WTC11 (cell line): ENCODE data around the gene NFATC1.

Experiments used
- ESRRA ChIP-seq: sonication (generic); formaldehyde crosslinking; IDR thresholded peaks from 2 replicates; pipeline ENCODE4 v1.8.1; 2022; ENCODE audit warnings: mild to moderate bottlenecking, missing genetic modification reagents, borderline replicate concordance
- GABPB1 ChIP-seq: sonication (generic); formaldehyde crosslinking; IDR thresholded peaks from 2 replicates; pipeline ENCODE4 v1.8.1; 2023; ENCODE audit warnings: mild to moderate bottlenecking, missing genetic modification reagents
- KAT7 ChIP-seq: sonication (generic); formaldehyde crosslinking; IDR thresholded peaks from 2 replicates; pipeline ENCODE4 v1.8.1; 2023; ENCODE audit warnings: missing genetic modification reagents, mild to moderate bottlenecking, borderline replicate concordance
- MXD4 ChIP-seq: fragments of 250-450 bp; sonication (Bioruptor Pico); IDR thresholded peaks from 2 replicates; pipeline ENCODE4 v1.8.0; 2021; ENCODE audit warnings: mild to moderate bottlenecking, moderate library complexity, borderline replicate concordance
- NR2C2 ChIP-seq: sonication (generic); formaldehyde crosslinking; IDR thresholded peaks from 2 replicates; pipeline ENCODE4 v1.8.0; 2022; ENCODE audit warnings: mild to moderate bottlenecking, missing genetic modification reagents
- RELA ChIP-seq: sonication (generic); formaldehyde crosslinking; IDR thresholded peaks from 2 replicates; pipeline ENCODE4 v1.8.1; 2022; ENCODE audit warnings: missing genetic modification reagents, mild to moderate bottlenecking, borderline replicate concordance
- SP1 ChIP-seq: sonication (generic); formaldehyde crosslinking; conservative IDR thresholded peaks from 2 replicates; pipeline ENCODE4 v1.8.1; 2022; ENCODE audit warnings: missing genetic modification reagents
- TP53 ChIP-seq: sonication (generic); formaldehyde crosslinking; IDR thresholded peaks from 2 replicates; pipeline ENCODE4 v1.8.1; 2023; ENCODE audit warnings: mild to moderate bottlenecking, missing genetic modification reagents
- TF ChIP-seq, protein P1 (sequence below): fragments of 200-600 bp; IDR thresholded peaks from 2 replicates; pipeline ENCODE4 v1.8.0; 2022; ENCODE audit warnings: antibody characterized with exemption
- TF ChIP-seq, protein P2 (sequence below): sonication (generic); formaldehyde crosslinking; IDR thresholded peaks from 2 replicates; pipeline ENCODE4 v1.8.1; 2023; ENCODE audit warnings: mild to moderate bottlenecking, missing genetic modification reagents, moderate library complexity
- TF ChIP-seq, protein P3 (sequence below): sonication (generic); formaldehyde crosslinking; IDR thresholded peaks from 2 replicates; pipeline ENCODE4 v1.8.0; 2022; ENCODE audit warnings: mild to moderate bottlenecking, missing genetic modification reagents
- TF ChIP-seq, protein P4 (sequence below): sonication (generic); formaldehyde crosslinking; IDR thresholded peaks from 2 replicates; pipeline ENCODE4 v1.8.0; 2022; ENCODE audit warnings: mild to moderate bottlenecking, missing genetic modification reagents
- TF ChIP-seq, protein P5 (sequence below): sonication (generic); formaldehyde crosslinking; IDR thresholded peaks from 2 replicates; pipeline ENCODE4 v1.8.1; 2023; ENCODE audit warnings: mild to moderate bottlenecking, missing genetic modification reagents
- TF ChIP-seq, protein P6 (sequence below): sonication (generic); formaldehyde crosslinking; IDR thresholded peaks from 2 replicates; pipeline ENCODE4 v1.8.1; 2023; ENCODE audit warnings: mild to moderate bottlenecking, moderate library complexity, missing genetic modification reagents

DNA sequence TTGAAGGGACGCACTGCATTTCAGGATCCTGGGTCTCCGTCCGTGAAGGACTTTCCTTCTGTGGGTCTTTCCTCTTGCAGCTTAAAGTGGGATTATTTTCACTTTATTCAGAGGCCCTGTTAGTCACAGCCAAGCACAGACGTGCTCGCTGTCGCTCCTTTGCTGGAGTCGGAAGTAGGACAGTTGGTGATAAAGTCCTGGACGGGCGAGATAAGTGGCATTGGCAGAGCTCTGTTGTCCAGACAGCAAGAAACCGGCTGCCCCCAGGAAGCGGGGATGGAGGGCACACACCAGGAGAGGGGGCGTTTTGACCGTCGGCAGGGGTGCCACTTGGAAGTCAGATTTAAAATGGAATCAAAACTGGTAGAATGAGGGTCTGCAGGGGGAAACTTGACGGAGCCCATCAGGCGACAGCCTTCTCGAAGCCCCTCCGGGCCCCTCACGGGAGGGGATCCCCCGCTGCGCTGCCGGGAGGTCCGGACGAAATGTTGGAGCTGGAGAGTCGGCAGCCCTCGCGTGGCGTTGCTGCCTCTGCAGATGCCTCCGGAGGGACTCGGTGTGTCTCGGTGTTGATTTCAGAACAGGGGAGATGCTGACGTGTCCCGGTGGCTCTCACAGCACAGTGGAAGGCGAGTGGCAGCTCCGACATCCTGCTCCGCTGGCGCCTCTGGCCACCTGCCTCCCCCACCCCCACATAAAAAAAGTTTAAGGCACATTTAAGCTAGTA, 124.2 kb downstream of the NFATC1 start:
- TF ChIP-seq, protein P1, sequence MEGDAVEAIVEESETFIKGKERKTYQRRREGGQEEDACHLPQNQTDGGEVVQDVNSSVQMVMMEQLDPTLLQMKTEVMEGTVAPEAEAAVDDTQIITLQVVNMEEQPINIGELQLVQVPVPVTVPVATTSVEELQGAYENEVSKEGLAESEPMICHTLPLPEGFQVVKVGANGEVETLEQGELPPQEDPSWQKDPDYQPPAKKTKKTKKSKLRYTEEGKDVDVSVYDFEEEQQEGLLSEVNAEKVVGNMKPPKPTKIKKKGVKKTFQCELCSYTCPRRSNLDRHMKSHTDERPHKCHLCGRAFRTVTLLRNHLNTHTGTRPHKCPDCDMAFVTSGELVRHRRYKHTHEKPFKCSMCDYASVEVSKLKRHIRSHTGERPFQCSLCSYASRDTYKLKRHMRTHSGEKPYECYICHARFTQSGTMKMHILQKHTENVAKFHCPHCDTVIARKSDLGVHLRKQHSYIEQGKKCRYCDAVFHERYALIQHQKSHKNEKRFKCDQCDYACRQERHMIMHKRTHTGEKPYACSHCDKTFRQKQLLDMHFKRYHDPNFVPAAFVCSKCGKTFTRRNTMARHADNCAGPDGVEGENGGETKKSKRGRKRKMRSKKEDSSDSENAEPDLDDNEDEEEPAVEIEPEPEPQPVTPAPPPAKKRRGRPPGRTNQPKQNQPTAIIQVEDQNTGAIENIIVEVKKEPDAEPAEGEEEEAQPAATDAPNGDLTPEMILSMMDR = no peak
- TF ChIP-seq MXD4 (CRISPR knock-in tag) = no peak
- TF ChIP-seq, protein P2, sequence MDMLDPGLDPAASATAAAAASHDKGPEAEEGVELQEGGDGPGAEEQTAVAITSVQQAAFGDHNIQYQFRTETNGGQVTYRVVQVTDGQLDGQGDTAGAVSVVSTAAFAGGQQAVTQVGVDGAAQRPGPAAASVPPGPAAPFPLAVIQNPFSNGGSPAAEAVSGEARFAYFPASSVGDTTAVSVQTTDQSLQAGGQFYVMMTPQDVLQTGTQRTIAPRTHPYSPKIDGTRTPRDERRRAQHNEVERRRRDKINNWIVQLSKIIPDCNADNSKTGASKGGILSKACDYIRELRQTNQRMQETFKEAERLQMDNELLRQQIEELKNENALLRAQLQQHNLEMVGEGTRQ (CRISPR knock-in tag) = no peak
- TF ChIP-seq GABPB1 (CRISPR knock-in tag) = no peak
- no peak for TF ChIP-seq TP53
- no peak for TF ChIP-seq RELA (CRISPR knock-in tag)
- no peak for TF ChIP-seq NR2C2 (CRISPR knock-in tag)
- TF ChIP-seq SP1 (CRISPR knock-in tag) = no peak
- no peak for TF ChIP-seq KAT7 (CRISPR knock-in tag)
- TF ChIP-seq, protein P3, sequence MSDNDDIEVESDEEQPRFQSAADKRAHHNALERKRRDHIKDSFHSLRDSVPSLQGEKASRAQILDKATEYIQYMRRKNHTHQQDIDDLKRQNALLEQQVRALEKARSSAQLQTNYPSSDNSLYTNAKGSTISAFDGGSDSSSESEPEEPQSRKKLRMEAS (CRISPR knock-in tag) = no peak
- TF ChIP-seq ESRRA (CRISPR knock-in tag) = no peak
- TF ChIP-seq, protein P4, sequence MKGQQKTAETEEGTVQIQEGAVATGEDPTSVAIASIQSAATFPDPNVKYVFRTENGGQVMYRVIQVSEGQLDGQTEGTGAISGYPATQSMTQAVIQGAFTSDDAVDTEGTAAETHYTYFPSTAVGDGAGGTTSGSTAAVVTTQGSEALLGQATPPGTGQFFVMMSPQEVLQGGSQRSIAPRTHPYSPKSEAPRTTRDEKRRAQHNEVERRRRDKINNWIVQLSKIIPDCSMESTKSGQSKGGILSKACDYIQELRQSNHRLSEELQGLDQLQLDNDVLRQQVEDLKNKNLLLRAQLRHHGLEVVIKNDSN (CRISPR knock-in tag) = no peak
- TF ChIP-seq, protein P5, sequence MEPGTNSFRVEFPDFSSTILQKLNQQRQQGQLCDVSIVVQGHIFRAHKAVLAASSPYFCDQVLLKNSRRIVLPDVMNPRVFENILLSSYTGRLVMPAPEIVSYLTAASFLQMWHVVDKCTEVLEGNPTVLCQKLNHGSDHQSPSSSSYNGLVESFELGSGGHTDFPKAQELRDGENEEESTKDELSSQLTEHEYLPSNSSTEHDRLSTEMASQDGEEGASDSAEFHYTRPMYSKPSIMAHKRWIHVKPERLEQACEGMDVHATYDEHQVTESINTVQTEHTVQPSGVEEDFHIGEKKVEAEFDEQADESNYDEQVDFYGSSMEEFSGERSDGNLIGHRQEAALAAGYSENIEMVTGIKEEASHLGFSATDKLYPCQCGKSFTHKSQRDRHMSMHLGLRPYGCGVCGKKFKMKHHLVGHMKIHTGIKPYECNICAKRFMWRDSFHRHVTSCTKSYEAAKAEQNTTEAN (CRISPR knock-in tag) = no peak
- TF ChIP-seq, protein P6, sequence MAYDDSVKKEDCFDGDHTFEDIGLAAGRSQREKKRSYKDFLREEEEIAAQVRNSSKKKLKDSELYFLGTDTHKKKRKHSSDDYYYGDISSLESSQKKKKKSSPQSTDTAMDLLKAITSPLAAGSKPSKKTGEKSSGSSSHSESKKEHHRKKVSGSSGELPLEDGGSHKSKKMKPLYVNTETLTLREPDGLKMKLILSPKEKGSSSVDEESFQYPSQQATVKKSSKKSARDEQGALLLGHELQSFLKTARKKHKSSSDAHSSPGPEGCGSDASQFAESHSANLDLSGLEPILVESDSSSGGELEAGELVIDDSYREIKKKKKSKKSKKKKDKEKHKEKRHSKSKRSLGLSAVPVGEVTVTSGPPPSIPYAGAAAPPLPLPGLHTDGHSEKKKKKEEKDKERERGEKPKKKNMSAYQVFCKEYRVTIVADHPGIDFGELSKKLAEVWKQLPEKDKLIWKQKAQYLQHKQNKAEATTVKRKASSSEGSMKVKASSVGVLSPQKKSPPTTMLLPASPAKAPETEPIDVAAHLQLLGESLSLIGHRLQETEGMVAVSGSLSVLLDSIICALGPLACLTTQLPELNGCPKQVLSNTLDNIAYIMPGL (CRISPR knock-in tag) = no peak
